Measurements from ENCODE around the gene CLCF1.

The CLCF1 gene

GRCh38 chr11:67364169-67364568, 9.2 kb downstream of the CLCF1 start:
- no peak for DNase-seq (ENCODE audit: extremely low read depth in 1 of 2, low read depth in 1 of 2)

DNA sequence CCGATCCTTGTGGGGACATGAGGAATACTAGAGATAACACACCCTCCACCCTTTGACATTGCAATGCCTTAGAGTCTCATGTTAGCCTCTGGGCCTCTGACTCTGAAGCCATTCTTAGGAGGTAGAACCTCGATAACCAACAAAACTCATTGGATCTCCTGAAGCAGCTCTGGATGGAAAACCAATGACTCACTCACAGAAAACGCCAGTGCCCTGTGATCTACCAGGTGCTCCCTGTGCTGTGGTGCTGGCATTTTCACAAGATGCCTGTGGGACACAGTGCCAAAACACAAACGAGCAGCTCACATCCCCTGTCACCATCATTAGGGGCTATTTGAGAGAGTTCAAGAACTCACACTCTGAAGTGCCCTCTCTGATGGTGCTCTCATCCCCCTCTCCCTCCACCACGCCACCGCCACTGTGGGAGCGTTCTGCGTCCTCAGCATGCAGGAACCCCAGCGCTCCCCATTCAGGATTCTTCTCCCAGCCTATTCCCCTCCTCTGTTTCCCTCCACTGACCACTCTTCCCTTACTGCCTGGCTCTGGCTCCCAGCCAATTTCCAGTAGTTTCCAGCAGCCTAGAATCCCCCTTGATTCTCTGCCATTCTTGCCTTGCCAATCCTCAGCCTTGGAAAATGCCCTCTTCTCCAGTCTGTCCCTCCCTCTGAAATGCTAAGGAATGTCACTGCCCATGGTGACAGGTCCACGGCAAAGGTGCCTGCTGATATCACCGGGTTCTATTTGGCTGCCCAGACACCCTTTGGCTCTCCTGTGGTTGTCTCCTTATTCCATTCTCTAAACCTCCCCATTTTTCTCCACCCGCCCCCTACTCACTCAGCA, 15.3 kb downstream of the CLCF1 start:
- DNase-seq (ENCODE audit: extremely low read depth in 1 of 2, low read depth in 1 of 2), result no peak

GRCh38 chr11:67356864-67357561, 16.4 kb downstream of the CLCF1 start:
- DNase-seq (ENCODE audit: extremely low read depth in 1 of 2, low read depth in 1 of 2), result peak in 1 of 2 donors; percentile 52

DNA sequence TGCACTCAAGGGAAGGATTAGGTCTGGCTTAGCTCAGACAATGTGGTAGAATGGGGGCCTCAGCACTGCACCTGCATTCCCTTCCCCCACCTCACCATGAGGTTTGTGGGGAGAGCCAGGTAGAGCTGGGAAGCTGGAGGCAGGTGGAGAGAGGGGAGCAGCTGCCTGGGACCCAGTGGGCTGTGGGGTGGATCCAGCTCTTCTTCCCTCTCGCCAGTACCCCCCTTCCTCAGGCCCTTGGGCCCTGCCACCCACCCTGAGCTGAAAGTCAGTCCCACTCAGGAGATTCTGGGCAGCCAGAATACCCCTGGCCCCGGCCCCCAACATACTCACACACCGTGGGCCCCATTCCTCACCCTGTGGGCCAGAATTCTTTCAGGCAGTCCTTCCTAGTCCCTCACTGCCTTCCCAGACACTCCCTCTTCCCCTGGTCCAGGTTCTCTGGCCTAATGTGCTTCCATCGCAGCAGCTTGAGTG, 17.0 kb downstream of the CLCF1 start:
- DNase-seq (ENCODE audit: extremely low read depth in 1 of 2, low read depth in 1 of 2), result no peak

GRCh38 chr11:67355794-67356386, 17.5 kb downstream of the CLCF1 start:
- DNase-seq (ENCODE audit: extremely low read depth in 1 of 2, low read depth in 1 of 2), result no peak

DNA sequence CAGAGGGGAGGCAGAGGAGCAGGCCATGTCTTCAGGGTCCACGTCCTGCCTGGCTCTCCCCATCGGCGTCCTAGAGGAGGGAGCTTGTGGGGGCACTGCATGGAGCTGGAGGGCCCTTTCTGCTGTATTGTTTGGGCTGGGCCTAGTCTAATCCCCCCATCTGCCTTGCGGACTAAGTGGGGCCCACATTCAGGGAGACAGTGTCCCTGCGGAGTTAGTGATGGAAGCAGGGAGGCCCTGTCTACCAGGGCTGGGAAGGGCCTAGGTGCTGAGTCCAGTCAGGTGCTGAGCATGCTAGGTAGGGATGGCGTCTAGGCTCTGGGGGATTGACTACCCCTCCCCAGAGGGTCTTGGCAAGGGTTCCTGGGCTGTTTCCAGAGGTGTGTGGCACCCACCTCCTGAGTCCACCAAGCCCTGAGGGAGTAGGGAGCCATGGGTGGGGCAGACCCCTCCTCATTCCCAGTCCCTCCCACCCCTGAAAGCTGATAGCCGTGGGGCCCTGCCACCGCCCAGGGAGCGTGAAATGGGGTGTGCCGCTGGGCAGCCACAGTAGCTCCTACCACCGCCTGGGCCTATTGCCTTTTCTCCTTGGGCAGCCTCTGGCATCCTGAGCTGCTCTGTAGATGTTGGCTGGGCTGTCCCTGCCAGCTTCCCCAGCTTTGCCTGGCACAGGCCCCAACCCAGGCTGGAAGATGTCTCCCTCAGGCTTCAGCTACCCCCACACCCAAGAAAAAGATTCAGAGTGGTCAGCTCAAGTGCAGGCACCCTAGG, 18.2 kb downstream of the CLCF1 start:
- no peak for DNase-seq (ENCODE audit: extremely low read depth in 1 of 2, low read depth in 1 of 2)

- no peak for DNase-seq (ENCODE audit: extremely low read depth in 1 of 2, low read depth in 1 of 2)
These were observed 19.0 kb downstream of the CLCF1 start for GRCh38 chr11:67354075-67355022.

DNA sequence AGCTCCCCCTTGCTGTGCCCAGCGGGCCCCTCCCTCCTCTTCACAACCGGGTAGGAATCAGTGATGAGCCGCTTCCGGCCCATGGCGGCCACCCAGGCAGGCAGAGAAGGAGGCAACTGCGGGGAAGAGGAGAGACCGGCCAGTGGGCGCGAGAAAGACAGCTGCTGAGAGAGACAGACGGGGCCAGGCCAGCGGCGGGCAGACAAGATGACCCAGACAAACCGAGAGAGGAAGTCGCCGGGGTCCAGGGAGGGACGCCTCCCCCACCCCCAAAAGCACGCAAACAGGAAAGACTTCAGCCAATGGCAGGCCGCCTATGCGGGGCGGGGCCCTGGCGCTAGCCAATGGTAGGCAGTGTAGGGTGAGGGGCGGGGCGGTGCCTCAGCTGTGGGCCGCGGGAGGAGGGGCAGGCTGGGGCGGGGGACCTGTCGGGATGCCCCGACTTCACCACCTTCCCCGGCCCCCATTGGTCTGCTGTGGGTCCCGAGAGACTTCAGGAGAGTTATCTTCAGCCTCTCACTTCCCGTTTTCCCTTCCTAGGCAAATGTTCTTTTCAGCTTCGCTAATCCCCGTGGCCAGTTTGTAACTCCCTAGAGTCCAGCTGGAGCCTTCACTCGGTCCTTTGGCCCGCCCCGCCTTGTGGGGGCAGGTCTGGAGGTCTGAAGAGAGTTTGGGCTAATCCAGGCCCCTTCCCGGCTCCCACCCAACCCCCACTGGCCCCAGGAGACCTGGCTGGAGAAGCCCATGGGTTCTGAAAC, 19.9 kb downstream of the CLCF1 start, which contains the start of gene POLD4:
POLD4 (minus strand) TSS at position 230 of the 758 bp plus-strand sequence; CDS start at position 83, 147 bp downstream.
- peak; percentile 90 to 96 for DNase-seq (ENCODE audit: extremely low read depth in 1 of 2, low read depth in 1 of 2)

- DNase-seq (ENCODE audit: extremely low read depth in 1 of 2, low read depth in 1 of 2), result no peak
These were observed 20.7 kb downstream of the CLCF1 start for GRCh38 chr11:67352546-67353316.

- DNase-seq (ENCODE audit: extremely low read depth in 1 of 2, low read depth in 1 of 2), result no peak
These were observed 22.0 kb downstream of the CLCF1 start for GRCh38 chr11:67351275-67352005.

DNA sequence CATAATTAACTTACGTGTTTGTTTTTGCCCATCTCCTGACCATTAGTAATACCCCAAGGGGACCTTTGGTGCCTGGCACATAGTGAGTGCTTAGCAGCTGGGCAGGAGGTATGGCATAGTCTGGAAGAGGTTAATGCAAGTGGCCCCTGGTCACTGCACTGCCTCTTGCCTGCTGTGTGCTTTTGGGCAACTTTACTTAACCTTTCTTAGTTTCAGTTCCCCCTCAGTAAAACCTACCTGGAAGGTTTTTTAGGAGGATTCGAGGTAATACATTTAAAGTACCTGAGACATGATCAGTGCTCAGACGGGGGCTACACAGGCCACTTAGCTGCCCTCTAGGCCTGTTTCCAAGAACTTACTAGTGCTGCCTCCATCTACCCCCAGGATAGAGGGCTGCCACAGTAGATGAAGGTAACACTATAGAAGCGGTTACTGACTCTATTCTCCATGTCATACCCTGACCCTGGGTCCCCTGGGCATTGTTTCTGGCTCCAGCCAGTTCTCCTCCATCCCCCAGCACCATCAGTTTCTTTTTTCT, 23.4 kb downstream of the CLCF1 start:
- no peak for DNase-seq (ENCODE audit: extremely low read depth in 1 of 2, low read depth in 1 of 2)

GRCh38 chr11:67349457-67349856, 23.9 kb downstream of the CLCF1 start:
- DNase-seq (ENCODE audit: extremely low read depth in 1 of 2, low read depth in 1 of 2), result no peak

DNA sequence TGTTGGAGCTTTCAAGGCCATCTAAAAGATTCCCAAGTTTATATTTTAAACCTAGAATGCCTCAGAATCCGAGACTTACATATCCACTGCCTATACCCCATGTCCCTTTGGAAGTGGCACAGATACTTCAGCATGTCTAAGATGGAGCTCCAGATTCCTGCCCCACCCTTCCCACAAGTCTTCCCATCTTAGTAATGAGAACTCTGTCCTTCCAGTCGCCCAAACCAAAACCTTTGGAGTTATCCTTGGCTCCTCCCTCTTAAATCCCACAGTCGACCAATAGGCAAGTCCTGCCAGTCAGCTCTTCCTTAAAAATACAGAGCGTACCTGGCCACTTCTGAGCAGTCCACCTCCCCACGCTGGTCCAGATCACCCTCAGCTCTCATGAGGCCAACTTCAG, 24.4 kb downstream of the CLCF1 start:
- DNase-seq (ENCODE audit: extremely low read depth in 1 of 2, low read depth in 1 of 2), result no peak

- no peak for DNase-seq (ENCODE audit: extremely low read depth in 1 of 2, low read depth in 1 of 2)
These were observed 25.2 kb downstream of the CLCF1 start for GRCh38 chr11:67347964-67348749.

DNA sequence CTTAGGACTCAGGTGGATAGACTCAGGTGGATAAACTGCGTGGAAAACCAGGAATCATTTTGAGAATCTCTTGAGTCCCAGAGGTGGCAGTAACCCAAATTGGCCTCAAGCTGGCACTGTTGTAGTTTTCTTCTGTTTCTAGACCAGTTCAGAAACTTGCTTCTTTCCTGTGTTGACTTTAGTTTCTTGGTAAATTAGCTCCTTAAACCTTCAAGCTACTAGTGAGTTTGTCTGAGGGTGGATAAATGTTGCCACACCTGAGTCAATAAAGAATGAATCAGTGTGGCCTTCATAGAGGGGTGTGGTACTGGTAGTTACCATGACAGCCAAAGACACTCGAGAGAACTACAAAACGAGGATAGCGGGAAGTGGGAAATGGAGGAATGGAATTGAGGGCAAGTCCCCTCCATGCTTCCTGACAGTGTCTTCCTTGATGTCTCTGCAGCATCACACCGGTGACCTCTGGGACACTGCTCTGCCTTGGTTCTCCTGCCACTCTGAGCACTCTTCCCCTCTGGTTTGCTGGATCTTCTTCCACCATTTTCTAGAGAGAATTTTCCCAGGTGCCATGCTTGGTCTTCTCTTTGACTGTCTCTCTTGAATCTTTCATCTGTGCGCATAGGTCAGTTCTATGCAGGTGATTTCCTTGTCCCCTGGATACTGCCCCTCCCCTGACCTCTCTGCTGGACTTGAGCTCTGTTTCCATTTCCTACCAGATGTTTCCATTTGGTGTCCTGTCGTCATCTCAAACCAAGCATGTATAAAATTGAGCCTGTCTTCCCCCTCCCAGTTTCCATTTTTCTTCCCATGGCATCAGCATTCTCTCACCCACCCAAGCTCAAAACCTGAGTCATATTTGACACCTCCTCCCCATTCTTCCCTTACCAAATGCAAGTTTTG, 27.2 kb downstream of the CLCF1 start:
- DNase-seq (ENCODE audit: extremely low read depth in 1 of 2, low read depth in 1 of 2), result no peak
